ENCODE data around the gene SAC3D1. TPM values are rescaled to one million over a fixed set of nuclear protein-coding genes. Genes with fewer than 3 reads are reported as not detected.

Gene SAC3D1
- total RNA-seq, 2 donors from 2014 or later, result 5.4 to 6.8 TPM

DNA sequence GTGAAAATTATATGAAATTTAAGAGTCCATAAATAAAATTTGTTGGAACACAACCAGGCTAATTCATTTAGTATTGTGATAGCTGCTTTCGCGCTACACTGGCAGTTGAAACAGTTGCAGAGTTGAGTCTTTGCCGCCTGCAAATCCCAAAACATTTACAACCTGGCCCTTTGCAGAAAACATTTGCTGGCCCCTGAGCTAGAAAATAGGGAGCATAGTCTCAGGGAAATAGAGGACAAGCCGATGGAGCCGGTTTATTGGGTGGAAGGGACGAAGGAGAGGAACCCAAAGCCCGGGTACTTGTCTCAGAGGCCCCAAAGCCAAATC lies 527 bp upstream of the SAC3D1 start:
- H3K4me1 ChIP-seq, result peaks cover 0 to 38% of the 10 kb centered on the region in 2 donors
- DNase-seq (ENCODE audit: low spot score), result no peak
- TF ChIP-seq, protein P1, sequence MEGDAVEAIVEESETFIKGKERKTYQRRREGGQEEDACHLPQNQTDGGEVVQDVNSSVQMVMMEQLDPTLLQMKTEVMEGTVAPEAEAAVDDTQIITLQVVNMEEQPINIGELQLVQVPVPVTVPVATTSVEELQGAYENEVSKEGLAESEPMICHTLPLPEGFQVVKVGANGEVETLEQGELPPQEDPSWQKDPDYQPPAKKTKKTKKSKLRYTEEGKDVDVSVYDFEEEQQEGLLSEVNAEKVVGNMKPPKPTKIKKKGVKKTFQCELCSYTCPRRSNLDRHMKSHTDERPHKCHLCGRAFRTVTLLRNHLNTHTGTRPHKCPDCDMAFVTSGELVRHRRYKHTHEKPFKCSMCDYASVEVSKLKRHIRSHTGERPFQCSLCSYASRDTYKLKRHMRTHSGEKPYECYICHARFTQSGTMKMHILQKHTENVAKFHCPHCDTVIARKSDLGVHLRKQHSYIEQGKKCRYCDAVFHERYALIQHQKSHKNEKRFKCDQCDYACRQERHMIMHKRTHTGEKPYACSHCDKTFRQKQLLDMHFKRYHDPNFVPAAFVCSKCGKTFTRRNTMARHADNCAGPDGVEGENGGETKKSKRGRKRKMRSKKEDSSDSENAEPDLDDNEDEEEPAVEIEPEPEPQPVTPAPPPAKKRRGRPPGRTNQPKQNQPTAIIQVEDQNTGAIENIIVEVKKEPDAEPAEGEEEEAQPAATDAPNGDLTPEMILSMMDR (IDR thresholded peaks at IDR 0.05), result no peak

DNA sequence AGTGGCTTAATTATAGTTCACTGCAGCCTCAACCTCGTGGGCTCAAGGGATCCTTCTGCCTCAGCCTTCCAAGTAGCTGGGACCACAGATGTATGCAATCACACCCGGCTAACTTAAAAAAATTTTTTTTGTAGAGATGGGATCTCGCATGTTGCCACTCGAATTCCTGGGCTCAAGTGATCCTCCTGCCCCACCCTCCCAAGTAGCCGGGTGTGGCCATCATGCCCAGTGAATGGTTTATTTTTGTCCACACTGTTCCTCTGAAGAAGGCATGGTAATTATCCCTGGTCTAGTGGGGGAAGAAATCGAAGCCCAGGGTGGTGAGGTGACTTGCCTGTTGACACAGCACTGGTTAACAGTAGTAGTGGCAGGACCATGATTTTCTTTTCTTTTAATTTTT lies 1.9 kb downstream of the SAC3D1 start:
- Histone ChIP-seq H3K4me3 (no peak overlapping the region), H3K4me1 (peaks cover 0 to 45% of the 10 kb centered on the region in 2 donors), H3K27ac (no peak overlapping the region), H3K9me3 (no peaks in the 10 kb centered on the region), H3K27me3 (no peaks in the 10 kb centered on the region), H3K36me3 (peaks cover 12% of the 10 kb centered on the region)
- TF ChIP-seq, protein P1 (IDR thresholded peaks at IDR 0.05), result no peak
- DNase-seq (ENCODE audit: low spot score), result no peak

More for the DNA sequence above, 527 bp upstream of the SAC3D1 start:
- Histone ChIP-seq H3K36me3 (peaks cover 26% of the 10 kb centered on the region), H3K27ac (peak overlapping the region; percentile 87 to 89), H3K4me3 (peak overlapping the region; percentile 70 to 74), H3K27me3 (no peaks in the 10 kb centered on the region), H3K9me3 (no peaks in the 10 kb centered on the region)

DNA sequence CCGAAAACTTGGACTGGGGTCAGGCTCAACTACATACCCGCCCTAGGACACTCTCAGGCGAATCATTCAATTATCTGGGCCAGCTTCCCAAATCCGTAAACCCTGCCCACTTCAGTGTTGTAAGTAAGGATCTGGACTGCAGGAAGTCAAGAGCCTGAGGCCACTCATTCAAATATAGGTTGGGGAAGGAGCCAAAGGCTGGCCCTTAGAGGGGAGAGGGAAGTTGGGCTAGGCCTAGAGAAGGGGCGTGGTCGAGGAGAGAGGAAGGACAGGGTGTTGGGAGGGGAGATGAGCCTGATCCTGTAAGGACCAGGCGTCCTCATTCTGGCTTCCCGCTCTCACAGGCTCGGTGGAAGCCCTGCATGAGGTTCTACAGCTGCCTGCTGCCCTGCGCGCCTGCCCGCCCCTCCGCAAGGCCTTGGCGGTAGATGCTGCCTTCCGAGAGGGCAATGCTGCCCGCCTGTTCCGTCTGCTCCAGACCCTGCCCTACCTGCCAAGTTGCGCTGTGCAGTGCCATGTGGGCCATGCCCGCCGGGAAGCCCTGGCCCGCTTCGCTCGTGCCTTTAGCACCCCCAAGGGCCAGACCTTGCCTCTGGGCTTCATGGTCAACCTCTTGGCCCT lies 3.0 kb downstream of the SAC3D1 start:
- Histone ChIP-seq H3K9me3 (no peaks in the 10 kb centered on the region), H3K4me3 (no peak overlapping the region), H3K4me1 (peaks cover 0 to 50% of the 10 kb centered on the region in 2 donors), H3K27me3 (no peaks in the 10 kb centered on the region), H3K36me3 (peaks cover 6% of the 10 kb centered on the region), H3K27ac (no peak overlapping the region)
- TF ChIP-seq, protein P1 (IDR thresholded peaks at IDR 0.05), result no peak
- DNase-seq (ENCODE audit: low spot score), result peak; percentile 61

DNA sequence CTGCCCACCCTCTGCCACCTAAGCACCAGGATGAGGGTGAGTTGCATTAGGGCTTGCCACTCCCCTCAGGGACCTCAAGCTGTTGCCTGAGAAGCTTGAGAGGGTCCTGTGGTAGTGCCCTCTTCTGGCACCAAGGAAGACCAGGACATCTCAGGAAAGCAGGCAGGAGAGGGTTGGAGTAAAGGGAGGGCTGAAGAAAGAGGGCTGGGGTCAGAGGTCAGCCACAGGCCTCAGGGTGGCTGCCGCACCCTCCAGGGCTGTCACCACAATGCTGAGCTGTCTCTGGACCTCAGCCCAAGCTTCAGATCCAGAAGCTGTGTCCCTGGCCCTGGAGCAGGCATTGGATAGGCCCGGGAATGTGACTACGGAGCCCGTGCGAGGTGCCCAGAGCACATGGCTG lies 4.1 kb downstream of the SAC3D1 start:
- H3K4me1 ChIP-seq, result peaks cover 0 to 50% of the 10 kb centered on the region in 2 donors
- no peaks in the 10 kb centered on the region for H3K36me3 ChIP-seq
- H3K27me3 ChIP-seq, result no peaks in the 10 kb centered on the region
- DNase-seq (ENCODE audit: low spot score), result no peak
- H3K4me3 ChIP-seq, result no peak overlapping the region
- no peaks in the 10 kb centered on the region for H3K9me3 ChIP-seq
- no peak overlapping the region for H3K27ac ChIP-seq
- TF ChIP-seq, protein P1 (IDR thresholded peaks at IDR 0.05), result no peak

DNA sequence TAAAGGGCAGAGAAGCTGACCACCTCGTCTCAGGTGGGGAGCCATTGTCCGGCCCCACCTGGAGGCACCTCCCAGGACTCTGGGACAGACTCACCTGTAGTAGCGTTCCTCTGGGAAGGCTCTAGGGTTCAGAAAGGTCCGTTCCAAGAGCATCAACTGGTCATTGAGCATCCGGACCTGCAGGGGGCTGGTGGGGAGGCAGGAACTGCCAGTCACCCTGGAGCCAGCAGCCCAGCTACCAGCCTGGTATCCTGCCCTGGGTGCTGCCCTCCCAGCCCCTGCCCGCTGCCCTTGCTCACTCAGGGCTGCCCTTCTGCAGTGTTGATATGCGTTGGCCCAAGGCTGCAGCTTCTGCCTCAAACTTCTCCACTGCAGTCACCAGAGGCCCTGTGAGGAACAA lies 4.7 kb downstream of the SAC3D1 start:
- DNase-seq (ENCODE audit: low spot score), result no peak
- peaks cover 0 to 45% of the 10 kb centered on the region in 2 donors for H3K4me1 ChIP-seq
- no peaks in the 10 kb centered on the region for H3K36me3 ChIP-seq
- H3K27ac ChIP-seq, result no peak overlapping the region
- no peaks in the 10 kb centered on the region for H3K27me3 ChIP-seq
- H3K9me3 ChIP-seq, result no peaks in the 10 kb centered on the region
- H3K4me3 ChIP-seq, result no peak overlapping the region
- TF ChIP-seq, protein P1 (IDR thresholded peaks at IDR 0.05), result no peak

Measured in right atrium auricular region (tissue), 2 donors.